Neural cell (in vitro differentiated cells): ENCODE results near the gene VAPA. TPM values are rescaled to one million over a fixed set of nuclear protein-coding genes. Genes with fewer than 3 reads are reported as not detected.

ENCODE experiments used
- H2AFZ ChIP-seq: fragments of 200-600, 300-800 bp; sonication (generic), shearing (Covaris generic); 2 replicates; pipeline ENCODE4 v1.6.0; 2014; ENCODE audit warnings: low read depth, mild to moderate bottlenecking, antibody characterized with exemption, low read length, moderate library complexity
- H3F3A ChIP-seq: fragments of 200-600 bp; shearing (Covaris generic); 2 replicates; pipeline ENCODE4 v1.6.1; 2016; ENCODE audit warnings: mild to moderate bottlenecking, moderate library complexity, mixed read lengths, antibody characterized with exemption, low read length; ENCODE audit not compliant: insufficient read depth, poor library complexity, severe bottlenecking
- H3K27ac ChIP-seq: fragments of 200-600, 300-800 bp; sonication (generic), shearing (Covaris generic); 2 replicates; pipeline ENCODE4 v1.5.1; 2014; ENCODE audit warnings: mild to moderate bottlenecking, low read length, moderate library complexity
- H3K27me3 ChIP-seq: fragments of 300-800, 200-600 bp; sonication (generic), shearing (Covaris generic); 2 replicates; pipeline ENCODE4 v1.6.0; 2014; ENCODE audit warnings: mild to moderate bottlenecking, low read depth, low read length, moderate library complexity; ENCODE audit not compliant: insufficient read depth
- H3K36me3 ChIP-seq: fragments of 300-800, 200-600 bp; sonication (generic), shearing (Covaris generic); 2 replicates; pipeline ENCODE4 v1.5.1; 2014; ENCODE audit warnings: mild to moderate bottlenecking, antibody characterized with exemption, low read length, moderate library complexity; ENCODE audit not compliant: insufficient read depth
- H3K4me2 ChIP-seq: fragments of 300-800, 200-600 bp; sonication (generic), shearing (Covaris generic); 2 replicates; pipeline ENCODE4 v1.6.0; 2014; ENCODE audit warnings: mild to moderate bottlenecking, low read length
- H3K4me3 ChIP-seq: fragments of 300-800, 200-600 bp; sonication (generic), shearing (Covaris generic); 2 replicates; pipeline ENCODE4 v1.5.1; 2014; ENCODE audit warnings: mild to moderate bottlenecking, low read length, moderate library complexity
- H3K79me2 ChIP-seq: fragments of 200-600 bp; shearing (Covaris generic); replicated peaks from 2 replicates; pipeline ENCODE4 v1.6.0; 2014; ENCODE audit warnings: mild to moderate bottlenecking, low read length, moderate library complexity; ENCODE audit not compliant: insufficient read depth
- H3K9ac ChIP-seq: fragments of 300-800, 200-600 bp; sonication (generic), shearing (Covaris generic); 2 replicates; pipeline ENCODE4 v1.6.1; 2016; ENCODE audit warnings: mild to moderate bottlenecking, low read length, mixed read lengths
- H3K9me2 ChIP-seq: fragments of 200-600 bp; shearing (Covaris generic); 2 replicates; pipeline ENCODE4 v1.6.1; 2016; ENCODE audit warnings: mild to moderate bottlenecking, low read length, mixed read lengths; ENCODE audit not compliant: insufficient read depth
- H3K9me3 ChIP-seq: fragments of 200-600, 300-800 bp; sonication (generic), shearing (Covaris generic); 2 replicates; pipeline ENCODE4 v1.6.1; 2016; ENCODE audit warnings: mild to moderate bottlenecking, mixed run types, low read length, moderate library complexity, mixed read lengths
- H4K20me1 ChIP-seq: fragments of 200-600 bp; shearing (Covaris generic); 2 replicates; pipeline ENCODE4 v1.6.1; 2016; ENCODE audit warnings: mild to moderate bottlenecking, mixed run types; ENCODE audit not compliant: insufficient read depth
- EP300 ChIP-seq: fragments of 450-650 bp; conservative IDR thresholded peaks from 2 replicates; pipeline ENCODE4 v1.6.1; 2014; ENCODE audit warnings: antibody characterized with exemption, mild to moderate bottlenecking, moderate library complexity; ENCODE audit not compliant: poor library complexity, severe bottlenecking
- EZH2 ChIP-seq: fragments of 200-600, 300-800 bp; shearing (Covaris generic), sonication (generic); IDR thresholded peaks from 2 replicates; pipeline ENCODE4 v1.6.1; 2014; ENCODE audit warnings: antibody characterized with exemption, low read length, borderline replicate concordance, mild to moderate bottlenecking; ENCODE audit not compliant: insufficient read depth, poor library complexity, severe bottlenecking
- MXI1 ChIP-seq: fragments of 450-650 bp; conservative IDR thresholded peaks from 2 replicates; pipeline ENCODE4 v1.6.1; 2014; ENCODE audit warnings: antibody characterized with exemption, mild to moderate bottlenecking; ENCODE audit not compliant: poor library complexity, severe bottlenecking
- POLR2AphosphoS5 ChIP-seq: IDR thresholded peaks from 2 replicates; pipeline ENCODE4 v1.6.1; 2012
- RAD21 ChIP-seq: fragments of 450-650 bp; conservative IDR thresholded peaks from 2 replicates; pipeline ENCODE4 v1.6.1; 2014; ENCODE audit warnings: antibody characterized with exemption, mild to moderate bottlenecking, moderate library complexity
- SMC3 ChIP-seq: fragments of 450-650 bp; conservative IDR thresholded peaks from 2 replicates; pipeline ENCODE4 v1.6.1; 2014; ENCODE audit warnings: antibody characterized with exemption, mild to moderate bottlenecking, moderate library complexity; ENCODE audit not compliant: poor library complexity
- TAF1 ChIP-seq: IDR thresholded peaks from 2 replicates; pipeline ENCODE4 v1.6.1; 2012; ENCODE audit warnings: low read depth
- polyA plus RNA-seq: library from polyadenylated mRNA; depleted of rRNA; stranded (reverse); fragments of >200 nt; gene quantifications from 2 replicates; pipeline ENCODE4 v1.2.3, GENCODE V29; 2014
- TF ChIP-seq, protein P1 (sequence below): IDR thresholded peaks from 2 replicates; pipeline ENCODE4 v1.6.1; 2012; ENCODE audit warnings: borderline replicate concordance
- TF ChIP-seq, protein P2 (sequence below): fragments of 450-650 bp; IDR thresholded peaks from 2 replicates; pipeline ENCODE4 v1.5.1; 2014; ENCODE audit warnings: antibody characterized with exemption, mild to moderate bottlenecking, moderate library complexity; ENCODE audit not compliant: poor library complexity, severe bottlenecking

Gene VAPA
- polyA plus RNA-seq, 1 donor from 2014 or later: 317 TPM

DNA sequence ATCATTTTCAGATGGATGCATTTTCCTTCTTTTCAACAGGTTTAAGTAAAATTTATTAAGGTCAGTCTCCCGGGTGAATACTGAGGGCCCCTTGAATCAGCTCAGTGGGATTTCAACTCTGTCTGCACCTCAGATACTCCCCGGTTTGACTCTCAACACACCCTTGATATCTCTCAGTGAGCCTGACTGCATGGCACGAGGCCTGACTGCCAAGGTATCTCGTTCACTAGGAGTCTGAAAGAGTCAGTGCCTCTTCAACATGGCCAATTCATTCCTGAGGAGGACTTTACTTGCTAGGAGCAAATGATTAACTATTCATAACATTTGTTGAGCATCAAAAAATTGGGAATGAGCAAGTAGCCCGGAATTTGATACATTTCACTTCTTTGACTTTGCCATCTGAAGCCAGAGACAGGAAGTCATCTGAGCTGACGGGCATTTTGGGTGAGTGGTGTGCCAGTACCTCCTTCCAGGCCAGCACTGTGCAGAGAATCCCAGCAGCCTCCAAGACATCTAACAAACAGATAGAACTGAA, 81.0 kb downstream of the VAPA start:
- Histone ChIP-seq H4K20me1 (no peaks in the 10 kb centered on the region), H3K4me2 (no peak overlapping the region), H3K27ac (no peak overlapping the region)

DNA sequence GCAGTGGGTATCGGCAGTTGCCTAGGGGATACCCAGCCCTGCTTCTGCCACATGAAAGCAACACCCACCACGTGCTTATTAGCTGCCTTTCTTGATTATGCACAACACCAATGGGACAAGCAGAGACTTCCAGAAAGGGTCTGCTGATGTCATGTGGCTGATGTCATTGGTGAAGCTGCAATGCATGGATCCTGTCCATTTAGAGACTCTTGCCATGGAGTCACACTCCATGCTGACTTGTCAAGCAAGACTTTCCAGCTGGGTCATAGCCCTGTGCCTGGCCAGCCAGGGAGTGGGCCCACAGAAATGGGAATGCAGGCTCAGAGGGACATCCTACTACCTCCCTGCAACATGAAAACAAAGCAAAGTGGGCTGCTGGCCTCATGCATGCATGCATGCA, 81.8 kb downstream of the VAPA start:
- H3K9me2 ChIP-seq: no peaks in the 10 kb centered on the region
- H3K36me3 ChIP-seq: no peaks in the 10 kb centered on the region
- H4K20me1 ChIP-seq: no peaks in the 10 kb centered on the region
- no peaks in the 10 kb centered on the region for H3K27me3 ChIP-seq
- H3K9ac ChIP-seq: no peak overlapping the region
- H3K27ac ChIP-seq: no peak overlapping the region
- H3F3A ChIP-seq: no peaks in the 10 kb centered on the region
- no peak overlapping the region for H3K4me3 ChIP-seq
- no peak overlapping the region for H3K4me2 ChIP-seq
- H3K79me2 ChIP-seq: no peaks in the 10 kb centered on the region
- H2AFZ ChIP-seq: no peak overlapping the region
- H3K9me3 ChIP-seq: peaks cover 9% of the 10 kb centered on the region
- TF ChIP-seq, protein P1, sequence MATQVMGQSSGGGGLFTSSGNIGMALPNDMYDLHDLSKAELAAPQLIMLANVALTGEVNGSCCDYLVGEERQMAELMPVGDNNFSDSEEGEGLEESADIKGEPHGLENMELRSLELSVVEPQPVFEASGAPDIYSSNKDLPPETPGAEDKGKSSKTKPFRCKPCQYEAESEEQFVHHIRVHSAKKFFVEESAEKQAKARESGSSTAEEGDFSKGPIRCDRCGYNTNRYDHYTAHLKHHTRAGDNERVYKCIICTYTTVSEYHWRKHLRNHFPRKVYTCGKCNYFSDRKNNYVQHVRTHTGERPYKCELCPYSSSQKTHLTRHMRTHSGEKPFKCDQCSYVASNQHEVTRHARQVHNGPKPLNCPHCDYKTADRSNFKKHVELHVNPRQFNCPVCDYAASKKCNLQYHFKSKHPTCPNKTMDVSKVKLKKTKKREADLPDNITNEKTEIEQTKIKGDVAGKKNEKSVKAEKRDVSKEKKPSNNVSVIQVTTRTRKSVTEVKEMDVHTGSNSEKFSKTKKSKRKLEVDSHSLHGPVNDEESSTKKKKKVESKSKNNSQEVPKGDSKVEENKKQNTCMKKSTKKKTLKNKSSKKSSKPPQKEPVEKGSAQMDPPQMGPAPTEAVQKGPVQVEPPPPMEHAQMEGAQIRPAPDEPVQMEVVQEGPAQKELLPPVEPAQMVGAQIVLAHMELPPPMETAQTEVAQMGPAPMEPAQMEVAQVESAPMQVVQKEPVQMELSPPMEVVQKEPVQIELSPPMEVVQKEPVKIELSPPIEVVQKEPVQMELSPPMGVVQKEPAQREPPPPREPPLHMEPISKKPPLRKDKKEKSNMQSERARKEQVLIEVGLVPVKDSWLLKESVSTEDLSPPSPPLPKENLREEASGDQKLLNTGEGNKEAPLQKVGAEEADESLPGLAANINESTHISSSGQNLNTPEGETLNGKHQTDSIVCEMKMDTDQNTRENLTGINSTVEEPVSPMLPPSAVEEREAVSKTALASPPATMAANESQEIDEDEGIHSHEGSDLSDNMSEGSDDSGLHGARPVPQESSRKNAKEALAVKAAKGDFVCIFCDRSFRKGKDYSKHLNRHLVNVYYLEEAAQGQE: no peak
- TF ChIP-seq MXI1 (no peak), POLR2AphosphoS5 (no peak), RAD21 (no peak), EZH2 (no peak)
- TF ChIP-seq, protein P2, sequence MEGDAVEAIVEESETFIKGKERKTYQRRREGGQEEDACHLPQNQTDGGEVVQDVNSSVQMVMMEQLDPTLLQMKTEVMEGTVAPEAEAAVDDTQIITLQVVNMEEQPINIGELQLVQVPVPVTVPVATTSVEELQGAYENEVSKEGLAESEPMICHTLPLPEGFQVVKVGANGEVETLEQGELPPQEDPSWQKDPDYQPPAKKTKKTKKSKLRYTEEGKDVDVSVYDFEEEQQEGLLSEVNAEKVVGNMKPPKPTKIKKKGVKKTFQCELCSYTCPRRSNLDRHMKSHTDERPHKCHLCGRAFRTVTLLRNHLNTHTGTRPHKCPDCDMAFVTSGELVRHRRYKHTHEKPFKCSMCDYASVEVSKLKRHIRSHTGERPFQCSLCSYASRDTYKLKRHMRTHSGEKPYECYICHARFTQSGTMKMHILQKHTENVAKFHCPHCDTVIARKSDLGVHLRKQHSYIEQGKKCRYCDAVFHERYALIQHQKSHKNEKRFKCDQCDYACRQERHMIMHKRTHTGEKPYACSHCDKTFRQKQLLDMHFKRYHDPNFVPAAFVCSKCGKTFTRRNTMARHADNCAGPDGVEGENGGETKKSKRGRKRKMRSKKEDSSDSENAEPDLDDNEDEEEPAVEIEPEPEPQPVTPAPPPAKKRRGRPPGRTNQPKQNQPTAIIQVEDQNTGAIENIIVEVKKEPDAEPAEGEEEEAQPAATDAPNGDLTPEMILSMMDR: no peak

More for the DNA sequence above, 81.0 kb downstream of the VAPA start:
- Histone ChIP-seq H3K9ac (no peak overlapping the region), H3K36me3 (no peaks in the 10 kb centered on the region), H3F3A (no peaks in the 10 kb centered on the region), H3K9me2 (no peaks in the 10 kb centered on the region), H3K9me3 (peaks cover 9% of the 10 kb centered on the region), H3K27me3 (no peaks in the 10 kb centered on the region), H3K4me3 (no peak overlapping the region), H3K79me2 (no peaks in the 10 kb centered on the region), H2AFZ (no peak overlapping the region)
- TF ChIP-seq RAD21: no peak
- no peak for TF ChIP-seq EP300
- TF ChIP-seq, protein P1: no peak
- TF ChIP-seq POLR2AphosphoS5: no peak
- TF ChIP-seq EZH2: no peak
- no peak for TF ChIP-seq TAF1
- TF ChIP-seq SMC3: no peak
- TF ChIP-seq, protein P2: no peak
- no peak for TF ChIP-seq MXI1
